Measurements from ENCODE around the gene FUBP3.

DNA sequence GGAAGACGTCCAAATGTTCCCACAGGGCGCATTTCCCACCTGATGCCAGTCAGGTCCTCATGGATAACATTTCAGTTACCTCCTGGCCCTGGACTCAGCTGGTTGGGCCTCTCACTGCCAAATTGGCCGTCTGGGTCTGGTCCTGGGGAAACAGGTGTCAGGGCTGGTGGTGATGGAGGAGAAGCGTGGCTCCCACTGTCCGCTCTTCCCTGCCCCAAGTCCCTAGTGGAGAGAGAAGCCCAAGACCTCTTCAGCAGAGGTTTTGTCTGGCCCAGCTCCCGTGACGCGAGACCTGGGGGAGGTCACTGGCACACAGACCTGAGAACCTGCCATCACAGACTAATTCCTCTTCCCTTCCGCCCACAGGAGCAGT, 57.3 kb downstream of the FUBP3 start:
- TF ChIP-seq, protein P1, sequence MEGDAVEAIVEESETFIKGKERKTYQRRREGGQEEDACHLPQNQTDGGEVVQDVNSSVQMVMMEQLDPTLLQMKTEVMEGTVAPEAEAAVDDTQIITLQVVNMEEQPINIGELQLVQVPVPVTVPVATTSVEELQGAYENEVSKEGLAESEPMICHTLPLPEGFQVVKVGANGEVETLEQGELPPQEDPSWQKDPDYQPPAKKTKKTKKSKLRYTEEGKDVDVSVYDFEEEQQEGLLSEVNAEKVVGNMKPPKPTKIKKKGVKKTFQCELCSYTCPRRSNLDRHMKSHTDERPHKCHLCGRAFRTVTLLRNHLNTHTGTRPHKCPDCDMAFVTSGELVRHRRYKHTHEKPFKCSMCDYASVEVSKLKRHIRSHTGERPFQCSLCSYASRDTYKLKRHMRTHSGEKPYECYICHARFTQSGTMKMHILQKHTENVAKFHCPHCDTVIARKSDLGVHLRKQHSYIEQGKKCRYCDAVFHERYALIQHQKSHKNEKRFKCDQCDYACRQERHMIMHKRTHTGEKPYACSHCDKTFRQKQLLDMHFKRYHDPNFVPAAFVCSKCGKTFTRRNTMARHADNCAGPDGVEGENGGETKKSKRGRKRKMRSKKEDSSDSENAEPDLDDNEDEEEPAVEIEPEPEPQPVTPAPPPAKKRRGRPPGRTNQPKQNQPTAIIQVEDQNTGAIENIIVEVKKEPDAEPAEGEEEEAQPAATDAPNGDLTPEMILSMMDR (IDR thresholded peaks at IDR 0.05 in 8 of 11, conservative IDR thresholded peaks at IDR 0.05 in 3 of 11) = no peak
- no peak for TF ChIP-seq POLR2AphosphoS5 (IDR thresholded peaks at IDR 0.05)
